GM18909 (cell line): ENCODE measurements around the gene PAQR8.

Experiments used
- ATAC-seq: cut with Tn5 transposase; IDR thresholded peaks from one replicate; pipeline ENCODE4 v1.9.1; 2021; ENCODE audit warnings: mild to moderate bottlenecking; ENCODE audit not compliant: unreplicated experiment, poor library complexity

The PAQR8 gene, protein sequence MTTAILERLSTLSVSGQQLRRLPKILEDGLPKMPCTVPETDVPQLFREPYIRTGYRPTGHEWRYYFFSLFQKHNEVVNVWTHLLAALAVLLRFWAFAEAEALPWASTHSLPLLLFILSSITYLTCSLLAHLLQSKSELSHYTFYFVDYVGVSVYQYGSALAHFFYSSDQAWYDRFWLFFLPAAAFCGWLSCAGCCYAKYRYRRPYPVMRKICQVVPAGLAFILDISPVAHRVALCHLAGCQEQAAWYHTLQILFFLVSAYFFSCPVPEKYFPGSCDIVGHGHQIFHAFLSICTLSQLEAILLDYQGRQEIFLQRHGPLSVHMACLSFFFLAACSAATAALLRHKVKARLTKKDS

DNA sequence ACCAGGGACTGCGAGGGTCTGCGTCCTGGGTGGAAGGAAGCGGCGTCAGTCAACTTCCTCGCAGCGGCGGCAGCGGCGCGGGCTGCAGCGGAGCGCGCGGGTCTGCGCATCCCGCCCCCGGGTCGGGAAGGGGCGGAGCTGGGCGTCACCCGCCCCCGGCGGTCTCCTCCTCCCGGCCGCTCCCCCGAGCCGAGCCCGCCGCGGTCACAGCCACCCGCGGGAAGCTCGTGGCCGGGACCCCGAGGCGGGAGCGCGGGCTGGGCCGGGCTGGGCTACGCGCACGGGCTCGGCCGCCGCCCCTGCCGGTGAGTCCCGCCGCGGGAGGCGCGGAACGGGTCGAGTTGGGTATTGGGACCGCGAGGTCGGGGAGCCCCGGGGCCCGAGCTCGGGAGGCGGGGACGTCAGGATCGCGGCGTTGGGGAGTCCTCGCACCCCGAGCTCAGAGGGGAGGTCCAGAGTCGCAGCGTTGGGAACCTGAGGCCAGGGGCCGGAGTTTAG, at the start of gene PAQR8:
PAQR8 (plus strand) TSS at position 207 of the 498 bp plus-strand sequence. CDS start 41,063 bp downstream, outside the sequence.
- peak; percentile 82 for ATAC-seq

DNA sequence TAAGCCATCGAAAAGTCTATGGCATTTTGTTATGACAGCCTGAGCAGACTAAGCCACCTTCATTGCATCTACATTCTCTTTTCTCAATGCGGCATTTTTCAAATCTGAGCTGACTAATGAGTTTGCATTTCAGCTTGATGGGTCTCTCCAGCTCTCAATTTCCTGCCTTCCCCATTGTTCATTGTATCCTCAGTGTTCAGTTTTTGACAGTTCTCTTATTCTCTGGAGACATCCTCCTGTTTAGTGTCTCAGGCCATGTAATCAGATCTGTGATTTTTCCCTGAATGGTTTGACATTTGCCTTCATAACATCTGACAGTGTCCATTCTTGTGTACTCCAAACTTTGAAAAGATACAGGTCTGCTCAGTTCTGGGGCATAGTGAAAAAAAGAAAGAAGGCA, 49.5 kb upstream of the PAQR8 start:
- no peak for ATAC-seq

DNA sequence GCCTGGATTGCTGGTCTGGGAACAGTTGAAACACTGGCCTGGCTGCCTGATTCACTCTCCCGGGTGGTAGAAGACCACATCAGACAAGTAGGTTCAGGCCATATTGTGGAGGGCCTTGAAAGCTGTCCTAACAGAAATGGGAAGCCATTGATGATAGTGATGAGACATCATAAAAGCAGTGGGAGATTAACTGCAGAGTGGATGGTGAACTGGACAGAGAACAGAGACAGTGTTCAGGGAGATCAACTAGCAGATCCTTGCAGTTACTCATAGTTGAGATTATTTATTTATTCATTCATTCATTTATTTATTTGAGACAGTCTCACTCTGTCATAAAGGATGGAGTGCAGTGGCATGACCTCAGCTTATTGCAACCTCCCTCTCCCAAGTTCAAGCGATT, 47.2 kb upstream of the PAQR8 start:
- ATAC-seq: no peak

DNA sequence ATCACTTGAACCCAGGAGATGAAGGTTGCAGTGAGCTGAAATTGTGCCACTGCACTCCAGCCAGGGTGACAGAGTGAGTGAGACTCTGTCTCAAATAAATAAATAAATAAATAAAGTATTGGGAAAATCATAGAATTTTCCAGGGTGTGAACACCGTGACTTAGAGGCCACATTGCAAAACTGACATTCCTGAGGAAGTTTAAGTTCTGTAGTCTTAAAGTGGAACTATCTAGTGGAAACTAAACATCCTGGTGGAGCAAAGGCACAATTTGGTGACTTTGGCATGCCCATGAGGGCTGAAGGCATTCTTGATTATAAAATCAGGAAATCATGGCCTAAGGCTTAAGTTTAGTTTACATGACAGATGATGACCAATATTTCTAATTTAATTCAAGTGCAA, 44.7 kb upstream of the PAQR8 start:
- ATAC-seq: no peak

DNA sequence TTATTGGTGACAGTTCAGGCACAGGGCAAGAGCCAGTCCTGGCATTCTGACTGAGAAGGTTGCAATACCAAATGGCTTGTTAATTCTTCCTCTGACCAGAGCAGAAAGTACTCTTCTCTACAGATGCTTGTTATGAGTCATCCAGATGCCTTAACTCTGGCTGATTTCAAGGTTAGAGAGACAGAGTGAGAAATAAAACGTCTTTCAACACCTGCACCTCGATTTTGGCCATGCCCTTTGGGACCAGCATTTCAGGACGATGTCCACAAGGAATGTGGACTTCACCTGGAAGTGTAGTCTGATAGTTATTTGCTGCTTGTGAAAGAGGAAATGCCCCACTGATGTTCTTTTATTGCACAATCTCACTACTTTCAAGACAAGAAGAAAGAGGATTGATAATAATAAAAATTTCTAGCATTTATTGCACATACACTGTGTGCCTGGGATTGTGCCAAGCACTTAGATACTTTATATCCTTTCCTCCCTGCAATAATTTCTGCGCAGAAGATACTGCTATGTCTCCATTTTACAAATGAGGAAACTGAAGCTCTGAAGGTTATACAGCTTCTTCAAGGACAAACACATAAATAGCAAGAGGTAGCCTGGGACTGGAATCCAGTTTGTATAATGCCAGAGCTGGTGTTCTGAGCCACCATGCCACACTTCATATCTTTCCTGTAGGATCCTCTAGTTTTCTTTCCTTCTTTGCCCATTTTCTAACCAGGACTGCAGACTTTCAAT, 43.9 kb upstream of the PAQR8 start:
- peak; percentile 100 for ATAC-seq

DNA sequence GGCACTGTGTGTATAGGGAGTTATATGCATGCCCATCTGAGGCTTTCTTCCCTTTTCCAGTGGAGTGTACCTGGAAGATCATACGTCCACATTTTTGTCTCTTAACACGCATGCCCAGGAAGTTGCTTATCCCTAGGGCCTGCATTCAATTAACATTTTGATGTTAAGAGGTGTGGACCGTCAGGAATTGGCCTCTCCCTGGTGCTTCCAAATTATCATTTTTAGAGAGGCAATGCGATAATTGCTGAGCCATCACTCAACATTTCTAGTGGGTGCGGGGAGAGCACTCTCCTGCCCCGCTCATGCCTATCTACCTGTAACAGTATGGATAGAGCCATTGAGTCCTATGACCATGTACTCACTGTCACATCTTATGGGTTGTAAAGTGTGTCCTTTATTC, 37.8 kb upstream of the PAQR8 start:
- ATAC-seq: no peak

DNA sequence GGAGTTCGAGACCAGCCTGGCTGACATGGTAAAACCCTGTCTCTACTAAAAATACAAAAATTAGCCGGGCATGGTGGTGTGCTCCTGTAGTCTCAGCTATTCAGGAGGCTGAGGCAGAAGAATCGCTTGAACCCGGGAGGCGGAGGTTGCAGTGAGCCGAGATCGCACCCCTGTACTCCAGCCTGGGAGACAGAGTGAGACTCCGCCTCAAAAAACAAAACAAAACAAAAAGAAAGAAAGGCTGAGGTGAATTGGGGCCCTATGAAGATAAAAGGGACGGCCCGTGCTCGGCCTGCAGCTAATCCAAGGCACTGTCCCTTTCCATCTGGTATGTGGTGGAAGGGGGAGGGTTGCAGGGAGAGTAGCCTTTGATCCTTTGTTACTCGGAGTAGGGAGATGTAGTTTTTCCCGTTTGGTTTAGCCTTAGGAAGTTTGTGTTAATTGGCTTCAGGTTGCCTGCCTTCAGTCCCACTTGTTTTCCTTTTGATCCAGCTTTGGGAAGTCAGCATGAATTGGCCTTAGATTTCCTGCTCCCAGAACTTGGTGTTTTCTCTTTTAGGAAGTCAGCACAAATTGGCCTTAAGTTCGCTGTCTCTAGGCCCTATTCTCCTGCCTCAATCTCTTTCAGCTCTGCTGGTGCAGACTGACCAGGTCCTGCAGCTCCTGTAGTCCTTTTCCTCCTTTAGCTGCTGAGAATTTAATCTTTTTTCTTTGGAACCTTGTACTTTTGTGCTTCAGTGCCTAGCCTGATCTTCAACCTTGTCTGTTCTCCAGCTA, 36.1 kb upstream of the PAQR8 start:
- no peak for ATAC-seq

DNA sequence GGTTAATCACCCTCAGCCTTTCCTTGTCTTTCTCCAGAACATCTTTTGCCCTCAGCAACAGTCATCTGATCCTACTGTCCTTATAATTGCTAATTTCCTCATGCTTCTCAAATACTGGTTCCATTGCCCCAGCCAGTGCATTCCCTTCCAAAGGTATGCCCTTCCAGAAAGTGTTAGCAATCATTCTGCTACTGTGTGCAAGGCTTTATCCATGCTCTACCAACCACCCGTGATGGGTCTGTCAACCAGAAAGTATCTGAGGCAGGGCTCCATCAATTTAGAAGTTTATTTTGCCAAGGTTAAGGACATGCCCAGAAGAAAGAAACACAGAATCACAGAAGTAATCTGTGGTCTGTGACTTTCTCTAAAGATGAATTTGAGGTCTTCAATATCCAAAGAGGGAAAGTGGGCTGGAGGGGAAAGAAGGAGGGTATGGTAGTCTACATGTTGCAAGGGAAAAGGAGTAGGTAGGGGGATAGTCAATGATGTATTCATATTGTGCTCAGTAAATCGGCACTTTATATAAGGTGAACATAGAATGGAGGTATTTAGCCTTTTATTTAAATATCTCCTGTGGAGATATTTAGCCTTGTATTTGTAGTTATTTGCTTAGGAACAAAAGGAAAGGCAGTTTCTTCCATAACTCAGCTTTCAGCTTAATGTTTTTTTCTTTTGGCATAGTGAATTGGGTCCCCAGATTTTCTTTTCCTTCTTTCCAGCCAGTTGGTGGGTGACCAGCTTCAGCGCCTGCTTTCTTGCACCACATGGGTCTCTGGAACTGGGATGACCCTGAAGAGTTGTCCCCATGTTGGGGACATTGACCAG, 35.2 kb upstream of the PAQR8 start:
- no peak for ATAC-seq

DNA sequence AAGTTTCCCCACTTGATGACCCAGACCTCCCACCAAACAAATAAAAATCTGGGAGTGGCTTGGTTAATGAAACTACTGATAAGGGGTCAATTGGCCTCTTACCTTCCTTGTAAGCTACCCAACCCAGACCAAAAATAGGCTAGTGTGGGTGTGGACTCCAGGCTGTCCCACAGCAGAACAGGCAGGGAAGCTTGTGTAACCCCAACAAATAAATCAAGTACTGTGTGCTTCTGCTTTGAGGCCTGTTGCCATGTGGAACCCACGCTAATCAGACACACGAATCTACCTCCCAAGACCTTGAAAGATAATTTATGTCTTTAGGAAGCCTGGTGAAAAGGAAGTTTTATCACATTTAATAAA, 33.7 kb upstream of the PAQR8 start:
- no peak for ATAC-seq

DNA sequence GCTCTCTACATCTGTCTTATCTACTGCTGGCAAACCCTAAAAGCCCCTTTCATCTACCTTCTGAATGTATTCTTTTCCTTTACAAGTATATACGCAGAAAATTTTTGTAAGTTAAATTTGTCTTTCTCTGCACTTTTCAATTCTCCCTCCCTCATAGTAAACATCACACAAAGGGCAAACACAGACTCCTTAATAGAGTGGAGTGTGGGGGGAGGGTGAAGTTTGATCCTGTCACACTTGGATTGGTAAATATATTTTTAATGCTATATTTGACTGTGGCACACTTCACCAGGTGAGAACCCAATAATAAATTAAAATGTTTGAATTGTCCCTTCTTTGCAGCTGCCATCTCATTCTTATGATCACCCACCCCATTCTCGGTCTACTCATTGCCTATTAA, 33.2 kb upstream of the PAQR8 start:
- no peak for ATAC-seq

DNA sequence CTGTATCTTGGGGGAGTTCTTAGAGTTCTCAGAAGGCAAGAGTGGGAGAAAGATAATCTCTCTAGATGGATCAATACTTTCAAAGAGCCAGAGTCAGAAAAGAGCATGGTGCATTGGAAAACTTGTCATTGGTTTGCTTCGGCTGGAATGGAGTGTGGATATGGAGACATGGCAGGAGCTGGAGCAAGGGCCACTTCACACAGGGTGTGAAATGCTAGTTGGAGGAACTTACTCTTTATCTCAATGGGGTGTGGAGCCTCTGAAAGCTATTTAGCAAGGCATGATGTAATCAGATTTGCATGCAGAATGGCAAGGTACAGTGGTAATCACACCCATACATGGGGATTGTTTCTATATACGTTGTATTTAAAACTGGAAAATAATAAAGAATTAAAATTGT, 31.5 kb upstream of the PAQR8 start:
- ATAC-seq: no peak

DNA sequence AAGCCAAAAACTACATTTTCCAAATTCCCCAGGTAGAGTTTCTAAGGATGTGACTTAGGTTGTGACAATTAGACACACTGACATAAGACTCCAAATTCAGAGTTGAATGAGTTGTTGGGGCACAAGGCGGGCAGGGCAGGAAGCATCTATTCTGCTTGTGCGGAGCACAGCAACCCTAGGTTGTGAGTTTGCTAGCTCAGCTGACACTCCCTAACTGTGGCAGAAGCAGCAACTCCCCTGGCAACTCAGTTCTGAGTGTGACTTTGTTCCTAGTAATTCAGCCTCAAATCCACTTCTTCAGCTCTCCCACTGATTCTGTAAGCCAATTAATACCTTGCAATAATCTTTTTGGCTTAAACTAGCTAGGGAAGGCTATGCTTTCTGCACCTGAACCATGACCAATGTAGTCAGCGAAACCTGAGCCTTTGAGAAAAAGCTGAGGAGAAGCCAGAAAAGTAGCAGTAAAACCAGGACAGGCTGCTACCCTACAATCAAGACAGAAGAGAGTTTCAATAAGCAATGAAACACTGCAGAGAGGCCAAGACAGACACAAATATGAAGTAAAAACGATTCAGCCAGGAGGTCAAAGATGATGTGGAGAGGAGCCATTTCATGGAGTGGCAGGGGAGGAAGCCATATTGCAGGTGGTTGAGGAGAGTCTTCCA, 30.0 kb upstream of the PAQR8 start:
- no peak for ATAC-seq

DNA sequence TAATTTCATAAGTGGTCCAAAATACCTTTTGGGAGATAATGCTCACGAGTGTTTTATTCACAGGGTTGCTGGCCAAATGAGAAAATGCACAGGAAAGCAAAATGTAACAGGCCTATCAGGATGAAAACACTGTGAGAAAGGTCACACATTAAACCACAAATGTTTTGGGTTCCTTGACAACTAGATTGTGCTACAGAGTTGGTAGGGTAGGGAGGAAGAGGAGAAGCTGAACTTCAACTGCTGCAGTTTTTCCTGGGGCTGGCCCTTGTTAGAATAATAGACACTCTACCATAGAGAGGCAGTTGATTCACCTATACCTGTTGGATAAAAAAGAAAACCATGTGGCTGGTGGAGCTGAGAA, 28.1 kb upstream of the PAQR8 start:
- no peak for ATAC-seq

DNA sequence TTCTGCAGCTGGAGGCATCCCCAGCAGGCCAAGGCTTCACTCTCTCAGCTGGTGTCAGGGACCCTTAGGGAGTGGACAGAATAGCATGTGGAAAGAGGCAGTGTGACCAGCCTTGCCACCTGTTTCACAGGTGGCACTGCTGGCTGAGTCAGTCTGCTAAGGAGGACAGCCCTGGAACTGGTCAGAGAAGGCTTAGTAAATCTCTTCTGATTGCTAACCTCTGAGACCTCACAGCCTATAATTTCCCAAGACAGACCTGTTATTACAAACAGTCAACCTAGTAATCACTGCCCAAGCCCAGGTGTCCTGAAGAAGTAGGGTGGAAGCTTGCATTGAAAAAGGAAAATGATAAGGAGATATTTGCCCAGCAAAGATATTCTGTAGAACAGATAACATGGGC, 26.4 kb upstream of the PAQR8 start:
- no peak for ATAC-seq

DNA sequence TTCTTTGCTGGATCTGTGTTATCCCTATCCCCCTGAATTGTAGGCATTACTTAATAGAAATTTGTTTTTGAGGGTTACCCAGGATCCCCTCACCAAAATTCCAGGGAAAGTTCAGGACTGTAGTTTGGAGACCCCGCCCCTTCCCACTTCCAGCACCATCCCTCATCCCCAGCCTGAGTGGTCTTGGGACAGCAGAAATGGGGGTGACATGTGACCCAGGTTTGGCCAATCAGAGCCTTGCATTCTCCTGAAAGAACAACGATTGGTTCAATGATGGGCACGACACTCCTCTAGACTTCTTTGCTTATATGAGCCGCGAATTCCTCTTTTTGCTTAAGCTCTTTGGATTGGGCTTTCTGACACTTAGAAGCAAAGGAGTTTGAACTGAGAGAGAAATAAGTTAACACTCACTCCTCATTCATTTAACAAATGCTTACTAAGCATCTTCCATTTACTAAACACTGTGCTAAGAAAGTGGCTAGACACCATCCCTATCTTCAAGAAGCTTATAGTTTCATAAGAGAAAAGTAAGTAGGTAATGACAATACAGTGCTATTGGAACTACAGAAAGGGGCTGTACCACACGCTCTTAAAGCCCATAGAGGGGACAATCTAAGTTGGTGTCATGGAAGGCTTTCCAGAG, 24.9 kb upstream of the PAQR8 start:
- ATAC-seq: no peak

DNA sequence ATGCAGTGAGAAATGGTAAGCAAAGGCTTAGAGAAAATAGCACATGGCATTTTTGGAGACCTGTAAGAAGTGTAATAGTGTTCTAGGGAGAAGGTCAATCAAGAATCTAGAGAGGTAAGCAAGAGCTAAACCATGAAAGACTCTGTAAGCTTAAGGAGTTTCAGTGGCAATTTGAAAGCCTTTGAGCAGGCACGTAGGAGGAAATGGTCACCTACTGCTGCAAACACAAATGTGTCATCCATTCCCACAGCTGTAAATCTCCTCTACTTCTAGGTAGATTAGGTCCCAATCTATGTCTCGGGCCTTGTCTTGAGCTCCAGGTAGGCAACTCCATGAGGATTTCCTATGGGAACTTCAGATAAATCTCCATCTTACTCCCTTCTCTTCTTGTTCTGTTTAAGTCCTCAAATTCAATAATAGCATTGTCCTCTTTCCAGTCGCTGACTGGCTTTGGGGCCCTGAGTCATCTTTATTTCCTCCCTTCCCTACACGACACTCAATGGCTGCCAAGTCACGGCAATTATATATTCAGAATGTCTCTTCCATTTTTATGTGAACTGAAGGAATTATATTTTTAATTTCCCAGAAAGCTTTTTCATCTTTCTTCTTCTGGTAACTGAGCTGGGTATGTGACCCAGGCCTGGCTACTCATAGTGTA, 24.2 kb upstream of the PAQR8 start:
- ATAC-seq: peak; percentile 74

DNA sequence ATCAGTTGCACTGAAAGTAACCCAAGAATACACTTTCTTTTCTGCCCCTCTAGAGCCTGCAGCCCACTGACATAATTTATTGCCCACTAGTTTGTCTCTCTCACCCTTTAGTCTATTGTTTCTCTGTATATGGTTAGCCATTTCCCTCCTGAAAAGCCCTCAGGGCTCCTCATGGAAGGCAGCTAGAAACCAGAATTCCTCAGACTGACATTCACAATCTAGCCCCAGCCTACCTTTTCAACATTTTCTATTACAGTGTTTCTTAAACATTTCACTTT, 21.4 kb upstream of the PAQR8 start:
- no peak for ATAC-seq

DNA sequence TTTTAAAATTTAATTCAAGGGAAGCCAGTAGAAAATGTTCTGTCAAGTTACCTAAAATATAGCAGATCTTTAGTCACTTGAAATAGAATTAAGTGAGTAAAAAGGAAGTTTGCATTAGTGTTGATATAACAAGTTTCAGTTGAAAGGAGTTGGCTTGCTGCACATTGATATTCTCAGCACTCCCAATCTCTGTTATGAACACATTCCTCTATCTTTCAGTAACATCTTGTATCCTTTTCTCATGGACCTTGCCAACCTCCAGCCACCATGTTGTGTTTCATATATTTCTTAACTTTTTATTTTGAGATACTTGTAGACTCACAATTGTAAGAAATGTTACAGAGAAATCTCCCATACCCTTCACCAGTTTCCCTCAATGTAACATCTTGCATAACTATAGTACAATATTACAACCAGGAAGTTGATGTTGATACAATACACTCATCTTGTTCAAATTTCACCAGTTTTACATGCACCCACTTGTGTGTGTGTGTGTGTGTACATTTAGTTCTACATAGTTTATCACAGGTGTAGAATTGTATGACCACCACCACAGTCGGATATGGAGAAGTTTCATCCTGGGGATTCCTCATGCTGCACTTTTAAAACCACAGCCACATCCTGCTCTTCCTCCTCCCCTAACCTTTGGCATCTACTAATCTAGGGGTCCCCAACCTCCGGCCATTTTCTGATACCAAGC, 20.2 kb upstream of the PAQR8 start:
- ATAC-seq: no peak
